ENCODE results near the gene TXNRD2. TPM values are rescaled to one million over a fixed set of nuclear protein-coding genes. Genes with fewer than 3 reads are reported as not detected.

The TXNRD2 gene
- total RNA-seq, 1 experiment from 2014 or later, result 22.4 TPM

- BruUV-seq (replicated peaks), result no TSS peak
- no peak for DNase-seq
- H3K9me2 ChIP-seq (ENCODE audit: insufficient read depth), result no peaks in the 10 kb centered on the region
- no peaks in the 10 kb centered on the region for H4K20me1 ChIP-seq (ENCODE audit: insufficient read depth)
- no peak overlapping the region for H3K27ac ChIP-seq
- H2AFZ ChIP-seq, result no peak overlapping the region
- no peaks in the 10 kb centered on the region for H3K79me2 ChIP-seq (ENCODE audit: low read depth)
- intact Hi-C loops (cut with micrococcal nuclease; ENCODE audit: unreplicated experiment), result no loop called here
- ChIA-PET POLR2A (ENCODE audit: unreplicated experiment) (no interaction called here), CTCF (no interaction called here)
- no peaks in the 10 kb centered on the region for H3F3A ChIP-seq (ENCODE audit: insufficient read depth, low read depth)
- H3K9me3 ChIP-seq (ENCODE audit: insufficient read depth, low read depth), result no peaks in the 10 kb centered on the region
- TF ChIP-seq EZH2 (IDR thresholded peaks at IDR 0.05; ENCODE audit: low read depth) (no peak), CTCF (conservative IDR thresholded peaks at IDR 0.05) (no peak)
- H3K4me2 ChIP-seq, result no peak overlapping the region
- H3K4me1 ChIP-seq (replicated peaks; ENCODE audit: insufficient read depth), result no peaks in the 10 kb centered on the region
- H3K4me3 ChIP-seq, result no peak overlapping the region
- no peaks in the 10 kb centered on the region for H3K36me3 ChIP-seq (ENCODE audit: low read depth)
- no peaks in the 10 kb centered on the region for H3K27me3 ChIP-seq (ENCODE audit: insufficient read depth, low read depth)
These were observed 36.7 kb downstream of the TXNRD2 start for GRCh38 chr22:19904935-19905334.

GRCh38 chr22:19904174-19904856 is 37.3 kb downstream of the TXNRD2 start:
- ChIA-PET POLR2A (ENCODE audit: unreplicated experiment) (no interaction called here), CTCF (interaction anchor here (0.6 kb wide), 1 partner anchor 884 kb away, joined by 3 read pairs; no protein-coding TSS in a partner anchor)
- H3K27ac ChIP-seq, result no peak overlapping the region
- no peak overlapping the region for H3K4me3 ChIP-seq
- no peaks in the 10 kb centered on the region for H3K9me3 ChIP-seq (ENCODE audit: insufficient read depth, low read depth)
- TF ChIP-seq CTCF (conservative IDR thresholded peaks at IDR 0.05), result no peak
- no peak for TF ChIP-seq EZH2 (IDR thresholded peaks at IDR 0.05; ENCODE audit: low read depth)
- no peaks in the 10 kb centered on the region for H3K36me3 ChIP-seq (ENCODE audit: low read depth)
- no peaks in the 10 kb centered on the region for H3K9me2 ChIP-seq (ENCODE audit: insufficient read depth)
- no peaks in the 10 kb centered on the region for H4K20me1 ChIP-seq (ENCODE audit: insufficient read depth)
- DNase-seq, result no peak
- no peaks in the 10 kb centered on the region for H3K27me3 ChIP-seq (ENCODE audit: insufficient read depth, low read depth)
- H3K4me1 ChIP-seq (replicated peaks; ENCODE audit: insufficient read depth), result no peaks in the 10 kb centered on the region
- H3F3A ChIP-seq (ENCODE audit: insufficient read depth, low read depth), result no peaks in the 10 kb centered on the region
- H3K79me2 ChIP-seq (ENCODE audit: low read depth), result no peaks in the 10 kb centered on the region
- intact Hi-C loops (cut with micrococcal nuclease; ENCODE audit: unreplicated experiment), result no loop called here
- no TSS peak for BruUV-seq (replicated peaks)
- no peak overlapping the region for H3K4me2 ChIP-seq
- no peak overlapping the region for H2AFZ ChIP-seq

DNA sequence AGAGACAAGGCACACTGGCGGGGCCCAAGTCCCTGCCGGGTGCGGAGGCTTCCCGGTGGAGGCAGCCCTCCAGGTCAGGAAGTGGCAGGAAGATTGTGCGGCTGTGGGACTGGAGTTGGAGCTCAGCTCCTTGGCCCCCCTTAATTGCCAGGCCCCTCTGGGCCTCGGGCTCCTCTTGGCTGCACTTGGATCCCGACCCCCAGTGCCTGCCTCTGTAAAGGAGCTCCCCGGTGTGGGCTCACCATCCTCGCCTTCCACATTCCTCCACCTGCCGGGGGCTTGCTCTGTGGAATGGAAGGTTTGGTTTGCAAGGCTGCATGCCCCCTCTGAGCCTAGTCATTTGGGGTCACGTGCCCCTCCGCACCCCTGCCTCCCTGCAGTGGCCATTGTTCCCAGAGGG is 38.1 kb downstream of the TXNRD2 start:
- H3K4me2 ChIP-seq, result no peak overlapping the region
- no peak overlapping the region for H3K4me3 ChIP-seq
- no peaks in the 10 kb centered on the region for H3F3A ChIP-seq (ENCODE audit: insufficient read depth, low read depth)
- no peaks in the 10 kb centered on the region for H3K27me3 ChIP-seq (ENCODE audit: insufficient read depth, low read depth)
- no peak for DNase-seq
- no peak overlapping the region for H3K27ac ChIP-seq
- intact Hi-C loops (cut with micrococcal nuclease; ENCODE audit: unreplicated experiment), result no loop called here
- no peaks in the 10 kb centered on the region for H3K79me2 ChIP-seq (ENCODE audit: low read depth)
- POLR2A ChIA-PET (ENCODE audit: unreplicated experiment), result no interaction called here
- no peak overlapping the region for H2AFZ ChIP-seq
- CTCF ChIA-PET, result no interaction called here
- H3K9me3 ChIP-seq (ENCODE audit: insufficient read depth, low read depth), result no peaks in the 10 kb centered on the region
- BruUV-seq (replicated peaks), result no TSS peak
- no peaks in the 10 kb centered on the region for H3K4me1 ChIP-seq (replicated peaks; ENCODE audit: insufficient read depth)
- TF ChIP-seq CTCF (conservative IDR thresholded peaks at IDR 0.05) (no peak), EZH2 (IDR thresholded peaks at IDR 0.05; ENCODE audit: low read depth) (no peak)
- no peaks in the 10 kb centered on the region for H4K20me1 ChIP-seq (ENCODE audit: insufficient read depth)
- H3K9me2 ChIP-seq (ENCODE audit: insufficient read depth), result no peaks in the 10 kb centered on the region
- no peaks in the 10 kb centered on the region for H3K36me3 ChIP-seq (ENCODE audit: low read depth)

All from PC-9 (cell line).